ENCODE results near the gene KLF15. TPM values are rescaled to one million over a fixed set of nuclear protein-coding genes. Genes with fewer than 3 reads are reported as not detected.

Gene KLF15
- total RNA-seq, 2 experiments from 2014 or later: 0.62 to 0.89 TPM

GRCh38 chr3:126347543-126348161, 9.6 kb downstream of the KLF15 start:
- H3K4me1 Mint-ChIP-seq (ENCODE audit: low read depth): no peaks in the 10 kb centered on the region
- intact Hi-C loops (cut with micrococcal nuclease): no loop called here
- CTCF ChIA-PET: no interaction called here
- H3K4me3 Mint-ChIP-seq: no peak overlapping the region
- no peaks in the 10 kb centered on the region for H3K36me3 Mint-ChIP-seq (ENCODE audit: low read depth)
- H3K27me3 Mint-ChIP-seq (ENCODE audit: low read depth): no peaks in the 10 kb centered on the region
- H3K27ac Mint-ChIP-seq: no peak overlapping the region
- H3K9me3 Mint-ChIP-seq: no peaks in the 10 kb centered on the region
- DNase-seq: no peak

- intact Hi-C loops (cut with micrococcal nuclease): no loop called here
- no peak for DNase-seq
- H3K4me1 Mint-ChIP-seq (ENCODE audit: low read depth): no peaks in the 10 kb centered on the region
- H3K36me3 Mint-ChIP-seq (ENCODE audit: low read depth): no peaks in the 10 kb centered on the region
- no peaks in the 10 kb centered on the region for H3K27me3 Mint-ChIP-seq (ENCODE audit: low read depth)
- no peak overlapping the region for H3K4me3 Mint-ChIP-seq
- CTCF ChIA-PET: no interaction called here
- no peak overlapping the region for H3K27ac Mint-ChIP-seq
- no peaks in the 10 kb centered on the region for H3K9me3 Mint-ChIP-seq
These were observed 10.7 kb downstream of the KLF15 start for GRCh38 chr3:126346466-126346865.

GRCh38 chr3:126345641-126346460, 11.4 kb downstream of the KLF15 start:
- Mint-ChIP-seq H3K9me3 (no peaks in the 10 kb centered on the region), H3K36me3 (ENCODE audit: low read depth) (no peaks in the 10 kb centered on the region), H3K4me1 (ENCODE audit: low read depth) (no peaks in the 10 kb centered on the region), H3K27me3 (ENCODE audit: low read depth) (no peaks in the 10 kb centered on the region), H3K4me3 (no peak overlapping the region), H3K27ac (no peak overlapping the region)
- intact Hi-C loops (cut with micrococcal nuclease): no loop called here
- no peak for DNase-seq
- CTCF ChIA-PET: no interaction called here

GRCh38 chr3:126345231-126345630, 12.0 kb downstream of the KLF15 start:
- no peaks in the 10 kb centered on the region for H3K27me3 Mint-ChIP-seq (ENCODE audit: low read depth)
- no peak overlapping the region for H3K4me3 Mint-ChIP-seq
- intact Hi-C loops (cut with micrococcal nuclease): no loop called here
- no peak overlapping the region for H3K27ac Mint-ChIP-seq
- no peaks in the 10 kb centered on the region for H3K4me1 Mint-ChIP-seq (ENCODE audit: low read depth)
- H3K36me3 Mint-ChIP-seq (ENCODE audit: low read depth): no peaks in the 10 kb centered on the region
- CTCF ChIA-PET: no interaction called here
- DNase-seq: no peak
- H3K9me3 Mint-ChIP-seq: no peaks in the 10 kb centered on the region

- H3K4me3 Mint-ChIP-seq: no peak overlapping the region
- DNase-seq: no peak
- intact Hi-C loops (cut with micrococcal nuclease): no loop called here
- H3K27me3 Mint-ChIP-seq (ENCODE audit: low read depth): no peaks in the 10 kb centered on the region
- no peaks in the 10 kb centered on the region for H3K9me3 Mint-ChIP-seq
- no peak overlapping the region for H3K27ac Mint-ChIP-seq
- CTCF ChIA-PET: no interaction called here
- H3K36me3 Mint-ChIP-seq (ENCODE audit: low read depth): no peaks in the 10 kb centered on the region
- H3K4me1 Mint-ChIP-seq (ENCODE audit: low read depth): no peaks in the 10 kb centered on the region
These were observed 12.7 kb downstream of the KLF15 start for GRCh38 chr3:126344380-126345041.

GRCh38 chr3:126343649-126344035, 13.6 kb downstream of the KLF15 start:
- Mint-ChIP-seq H3K4me1 (ENCODE audit: low read depth) (no peaks in the 10 kb centered on the region), H3K9me3 (no peaks in the 10 kb centered on the region), H3K36me3 (ENCODE audit: low read depth) (no peaks in the 10 kb centered on the region), H3K27ac (no peak overlapping the region), H3K4me3 (no peak overlapping the region), H3K27me3 (ENCODE audit: low read depth) (no peaks in the 10 kb centered on the region)
- no peak for DNase-seq
- CTCF ChIA-PET: no interaction called here
- intact Hi-C loops (cut with micrococcal nuclease): no loop called here

- H3K9me3 Mint-ChIP-seq: no peaks in the 10 kb centered on the region
- intact Hi-C loops (cut with micrococcal nuclease): no loop called here
- no peak overlapping the region for H3K27ac Mint-ChIP-seq
- DNase-seq: no peak
- H3K4me1 Mint-ChIP-seq (ENCODE audit: low read depth): no peaks in the 10 kb centered on the region
- no peaks in the 10 kb centered on the region for H3K27me3 Mint-ChIP-seq (ENCODE audit: low read depth)
- H3K4me3 Mint-ChIP-seq: no peak overlapping the region
- no peaks in the 10 kb centered on the region for H3K36me3 Mint-ChIP-seq (ENCODE audit: low read depth)
- CTCF ChIA-PET: no interaction called here
These were observed 14.1 kb downstream of the KLF15 start for GRCh38 chr3:126342991-126343648.

- Mint-ChIP-seq H3K4me1 (ENCODE audit: low read depth) (no peaks in the 10 kb centered on the region), H3K9me3 (no peaks in the 10 kb centered on the region), H3K4me3 (no peak overlapping the region), H3K27me3 (ENCODE audit: low read depth) (no peaks in the 10 kb centered on the region), H3K36me3 (ENCODE audit: low read depth) (no peaks in the 10 kb centered on the region), H3K27ac (no peak overlapping the region)
- no peak for DNase-seq
- CTCF ChIA-PET: no interaction called here
- intact Hi-C loops (cut with micrococcal nuclease): no loop called here
These were observed 15.0 kb downstream of the KLF15 start for GRCh38 chr3:126342211-126342610.

GRCh38 chr3:126341755-126342150, 15.5 kb downstream of the KLF15 start:
- no peak for DNase-seq
- no peak overlapping the region for H3K4me3 Mint-ChIP-seq
- H3K27ac Mint-ChIP-seq: no peak overlapping the region
- CTCF ChIA-PET: no interaction called here
- no peaks in the 10 kb centered on the region for H3K9me3 Mint-ChIP-seq
- intact Hi-C loops (cut with micrococcal nuclease): no loop called here
- no peaks in the 10 kb centered on the region for H3K27me3 Mint-ChIP-seq (ENCODE audit: low read depth)
- H3K36me3 Mint-ChIP-seq (ENCODE audit: low read depth): no peaks in the 10 kb centered on the region
- no peaks in the 10 kb centered on the region for H3K4me1 Mint-ChIP-seq (ENCODE audit: low read depth)

GRCh38 chr3:126340943-126341754, 16.1 kb downstream of the KLF15 start:
- DNase-seq: no peak
- Mint-ChIP-seq H3K36me3 (ENCODE audit: low read depth) (no peaks in the 10 kb centered on the region), H3K9me3 (no peaks in the 10 kb centered on the region), H3K4me1 (ENCODE audit: low read depth) (no peaks in the 10 kb centered on the region), H3K27ac (no peak overlapping the region), H3K27me3 (ENCODE audit: low read depth) (no peaks in the 10 kb centered on the region), H3K4me3 (no peak overlapping the region)
- CTCF ChIA-PET: no interaction called here
- intact Hi-C loops (cut with micrococcal nuclease): no loop called here

GRCh38 chr3:126340596-126340942, 16.6 kb downstream of the KLF15 start:
- DNase-seq: no peak
- no peaks in the 10 kb centered on the region for H3K36me3 Mint-ChIP-seq (ENCODE audit: low read depth)
- CTCF ChIA-PET: interaction anchor here (0.6 kb wide), 1 partner anchor 153 kb away, joined by 3 read pairs; no protein-coding TSS in a partner anchor
- H3K27me3 Mint-ChIP-seq (ENCODE audit: low read depth): no peaks in the 10 kb centered on the region
- intact Hi-C loops (cut with micrococcal nuclease): no loop called here
- H3K4me3 Mint-ChIP-seq: no peak overlapping the region
- no peaks in the 10 kb centered on the region for H3K4me1 Mint-ChIP-seq (ENCODE audit: low read depth)
- H3K27ac Mint-ChIP-seq: no peak overlapping the region
- no peaks in the 10 kb centered on the region for H3K9me3 Mint-ChIP-seq

GRCh38 chr3:126340081-126340511, 17.1 kb downstream of the KLF15 start:
- CTCF ChIA-PET: interaction anchor here (0.6 kb wide), 1 partner anchor 152 kb away, joined by 3 read pairs; no protein-coding TSS in a partner anchor
- no peak overlapping the region for H3K4me3 Mint-ChIP-seq
- no peaks in the 10 kb centered on the region for H3K27me3 Mint-ChIP-seq (ENCODE audit: low read depth)
- intact Hi-C loops (cut with micrococcal nuclease): no loop called here
- no peaks in the 10 kb centered on the region for H3K4me1 Mint-ChIP-seq (ENCODE audit: low read depth)
- no peak overlapping the region for H3K27ac Mint-ChIP-seq
- no peaks in the 10 kb centered on the region for H3K36me3 Mint-ChIP-seq (ENCODE audit: low read depth)
- no peak for DNase-seq
- H3K9me3 Mint-ChIP-seq: no peaks in the 10 kb centered on the region
